ENCODE results near the gene GRB10.

Gene GRB10

GRCh38 chr7:50803359-50804337, 21.0 kb upstream of the GRB10 start:
- FAIRE-seq: no peak

DNA sequence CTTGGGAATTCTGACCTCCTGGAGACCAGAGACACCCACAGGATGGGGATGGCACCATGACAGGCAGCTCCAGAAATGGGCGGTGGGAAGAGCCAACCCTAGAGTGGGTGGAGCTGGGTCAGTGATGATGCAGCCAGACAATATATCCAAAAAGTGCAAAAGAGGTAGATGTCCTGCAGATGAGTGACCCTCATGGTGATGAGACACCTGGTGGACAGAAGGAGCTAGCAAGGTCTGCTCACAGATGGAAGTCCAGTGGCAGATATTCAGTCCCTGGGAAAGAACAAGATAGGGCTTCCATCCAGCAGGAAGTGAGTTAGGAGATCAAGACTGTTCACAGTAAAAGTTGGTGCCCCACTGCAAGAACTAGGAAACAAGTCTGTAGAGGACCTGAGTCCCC, 19.2 kb upstream of the GRB10 start:
- FAIRE-seq: no peak

DNA sequence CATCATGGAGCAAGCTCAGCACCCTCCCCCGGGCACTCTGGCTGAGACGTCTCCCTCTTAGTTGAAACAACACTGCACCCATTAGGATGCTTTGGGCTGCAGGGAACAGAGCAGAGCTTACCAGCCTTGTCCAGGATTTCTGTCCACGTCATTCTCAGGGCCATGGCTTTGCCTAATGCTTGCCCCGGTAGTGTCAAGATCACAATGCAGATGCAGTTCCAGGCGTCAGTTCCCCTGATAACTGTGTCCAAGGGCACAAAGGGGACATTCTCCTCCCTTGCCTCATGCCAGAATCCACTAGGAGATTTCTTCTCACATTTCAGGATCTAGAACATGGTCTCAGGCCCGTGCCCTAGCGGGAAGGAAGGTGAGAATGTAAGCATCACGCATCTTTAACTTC, 17.2 kb upstream of the GRB10 start:
- no peak for FAIRE-seq

GRCh38 chr7:50798126-50798525, 15.4 kb upstream of the GRB10 start:
- FAIRE-seq: no peak

DNA sequence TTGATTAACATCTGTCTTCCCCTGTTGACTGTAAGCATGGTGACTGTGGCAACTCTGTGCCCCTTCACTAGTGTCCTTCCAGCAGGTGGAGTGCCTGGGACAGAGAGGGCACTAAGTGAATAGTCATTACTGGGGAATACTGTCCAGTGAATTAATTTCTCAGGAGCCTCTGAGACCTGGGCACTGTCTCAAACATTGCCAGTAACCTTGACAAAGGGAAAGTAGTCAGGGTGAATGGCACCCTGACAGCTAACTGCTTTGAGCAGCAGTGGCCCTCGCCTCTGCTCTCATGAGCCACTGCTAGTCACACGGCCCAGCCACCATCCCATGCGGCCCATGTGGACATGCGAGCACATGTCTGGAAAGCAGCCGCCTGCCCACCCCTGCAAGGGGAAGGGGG, 13.1 kb upstream of the GRB10 start:
- FAIRE-seq: no peak

- FAIRE-seq: no peak
Observed at GRCh38 chr7:50795253-50795652, 12.6 kb upstream of the GRB10 start.

- no peak for FAIRE-seq
Observed at GRCh38 chr7:50793947-50794570, 11.4 kb upstream of the GRB10 start.

GRCh38 chr7:50793120-50793946, 10.6 kb upstream of the GRB10 start:
- no peak for FAIRE-seq

DNA sequence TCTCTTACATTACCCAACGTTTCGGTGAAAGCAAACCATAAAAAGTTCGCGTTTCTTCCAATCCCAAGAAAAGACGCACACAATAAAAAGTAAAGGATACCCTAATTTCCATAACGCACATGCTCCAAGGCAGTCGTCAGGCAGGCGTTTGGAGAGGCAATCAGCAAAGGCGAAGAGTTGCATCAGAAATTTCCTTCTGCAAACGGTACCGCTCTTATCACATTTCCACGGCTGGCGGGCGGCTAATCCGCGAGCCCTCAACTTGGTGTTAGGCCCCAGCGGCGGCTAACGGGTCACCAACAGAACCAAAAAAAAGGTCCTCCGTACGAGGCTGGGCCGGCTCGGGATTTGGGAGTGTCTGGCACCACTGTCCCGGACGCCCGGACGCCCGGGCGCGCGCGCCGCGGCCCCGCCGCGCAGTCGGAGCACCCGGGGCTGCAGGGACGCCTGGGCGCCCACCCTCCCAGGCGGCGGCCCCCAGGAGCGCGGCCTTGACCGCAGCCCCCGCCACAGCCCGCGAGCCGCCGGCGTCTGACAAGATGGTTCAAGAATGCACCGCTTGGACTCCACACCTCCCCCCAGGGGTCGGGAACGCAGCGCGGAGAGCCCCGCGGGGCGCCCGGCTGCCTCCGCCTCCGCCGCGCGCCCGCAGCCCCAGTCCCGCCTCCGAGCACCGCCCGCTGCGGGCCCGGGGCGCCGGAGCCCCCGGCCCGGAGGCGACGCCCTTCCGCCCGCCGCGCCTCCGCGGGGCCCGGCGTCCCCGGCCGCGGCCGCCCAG, 9.8 kb upstream of the GRB10 start:
- no peak for FAIRE-seq

GRCh38 chr7:50791938-50792341, 9.2 kb upstream of the GRB10 start:
- no peak for FAIRE-seq

DNA sequence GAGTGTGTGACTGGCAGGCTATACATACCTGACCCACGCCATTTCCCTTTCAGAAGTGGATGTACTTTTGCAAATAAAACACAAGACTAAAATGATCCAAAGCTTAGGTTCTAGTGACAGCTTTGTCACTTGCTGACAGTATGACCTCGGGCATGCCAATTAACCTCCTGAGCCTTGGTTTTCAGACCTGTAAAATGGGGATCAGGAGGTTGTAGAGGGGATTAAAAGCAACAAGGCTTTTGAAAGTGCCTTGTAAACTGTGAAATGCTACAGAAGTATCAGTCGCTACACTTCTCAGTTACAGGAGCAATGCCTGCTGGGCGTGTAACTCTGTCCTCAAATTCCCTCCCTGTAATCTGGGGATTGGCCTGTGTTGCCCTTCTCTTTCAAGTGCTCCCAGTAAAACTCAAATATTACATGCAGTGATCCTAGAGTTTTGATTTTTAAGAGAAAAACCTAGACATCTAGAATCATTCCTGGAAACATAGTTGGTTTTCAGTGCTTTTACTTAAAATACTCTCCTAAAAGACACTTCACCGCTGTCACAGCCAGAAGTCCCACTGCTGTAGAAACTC, 8.8 kb upstream of the GRB10 start:
- no peak for FAIRE-seq

GRCh38 chr7:50790381-50790780, 7.7 kb upstream of the GRB10 start:
- no peak for FAIRE-seq

DNA sequence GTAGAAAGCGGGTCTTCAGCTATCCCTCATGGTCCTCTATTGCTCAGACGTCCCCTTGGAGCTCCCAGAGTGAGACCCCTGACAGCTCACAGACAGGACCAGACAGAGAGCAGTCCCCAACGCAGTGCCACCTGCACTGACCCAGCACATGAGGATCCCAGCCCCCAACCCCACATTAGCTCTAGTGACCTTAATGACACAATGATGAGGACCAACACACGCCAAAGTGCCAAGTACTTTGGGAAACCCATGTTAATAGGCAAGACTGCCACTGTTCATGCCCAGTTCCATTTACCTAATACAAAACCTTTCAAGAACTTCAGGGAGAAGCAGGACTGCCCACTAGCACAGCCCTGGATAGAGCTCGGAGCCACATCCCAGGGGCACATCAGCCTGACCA, 5.7 kb upstream of the GRB10 start:
- FAIRE-seq: no peak

DNA sequence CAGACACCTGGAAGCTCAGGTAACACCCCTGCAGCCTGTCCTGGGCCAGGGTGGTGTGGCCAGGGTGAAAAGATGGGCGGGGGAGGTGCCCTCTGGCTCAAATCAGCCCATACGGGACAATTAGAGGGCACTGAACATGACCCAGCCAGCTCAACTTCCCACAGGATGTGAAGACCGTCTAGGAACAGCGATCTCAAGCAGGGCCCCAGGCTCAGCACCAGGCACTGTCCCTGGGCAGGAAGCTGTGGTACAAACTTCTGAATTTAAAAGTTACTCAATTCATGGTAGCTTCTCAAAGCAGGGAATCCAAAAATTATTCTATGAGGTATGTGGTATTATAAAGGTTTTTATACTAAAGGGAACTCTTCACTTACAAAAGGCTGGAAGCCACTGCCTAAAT, 5.1 kb upstream of the GRB10 start:
- no peak for FAIRE-seq

GRCh38 chr7:50785346-50785745, 2.6 kb upstream of the GRB10 start:
- no peak for FAIRE-seq

GRCh38 chr7:50783801-50784507, 1.3 kb upstream of the GRB10 start:
- no peak for FAIRE-seq

DNA sequence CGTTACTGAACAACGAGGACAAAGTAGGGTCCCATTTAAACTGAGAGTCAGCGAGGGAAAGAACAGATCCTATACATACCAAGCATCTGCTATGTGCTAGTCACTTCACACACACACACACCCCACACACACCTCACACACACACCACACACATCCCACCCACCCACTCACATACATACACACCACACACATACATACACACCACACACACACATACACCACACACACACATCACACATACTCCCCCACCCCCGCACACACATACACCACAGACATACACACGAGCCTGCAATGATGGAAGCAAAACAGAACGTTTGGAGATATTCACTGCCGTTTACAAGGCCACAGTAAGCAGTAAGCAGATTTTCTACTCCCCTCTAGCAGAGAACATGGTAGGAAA, 607 bp upstream of the GRB10 start:
- FAIRE-seq: no peak

DNA sequence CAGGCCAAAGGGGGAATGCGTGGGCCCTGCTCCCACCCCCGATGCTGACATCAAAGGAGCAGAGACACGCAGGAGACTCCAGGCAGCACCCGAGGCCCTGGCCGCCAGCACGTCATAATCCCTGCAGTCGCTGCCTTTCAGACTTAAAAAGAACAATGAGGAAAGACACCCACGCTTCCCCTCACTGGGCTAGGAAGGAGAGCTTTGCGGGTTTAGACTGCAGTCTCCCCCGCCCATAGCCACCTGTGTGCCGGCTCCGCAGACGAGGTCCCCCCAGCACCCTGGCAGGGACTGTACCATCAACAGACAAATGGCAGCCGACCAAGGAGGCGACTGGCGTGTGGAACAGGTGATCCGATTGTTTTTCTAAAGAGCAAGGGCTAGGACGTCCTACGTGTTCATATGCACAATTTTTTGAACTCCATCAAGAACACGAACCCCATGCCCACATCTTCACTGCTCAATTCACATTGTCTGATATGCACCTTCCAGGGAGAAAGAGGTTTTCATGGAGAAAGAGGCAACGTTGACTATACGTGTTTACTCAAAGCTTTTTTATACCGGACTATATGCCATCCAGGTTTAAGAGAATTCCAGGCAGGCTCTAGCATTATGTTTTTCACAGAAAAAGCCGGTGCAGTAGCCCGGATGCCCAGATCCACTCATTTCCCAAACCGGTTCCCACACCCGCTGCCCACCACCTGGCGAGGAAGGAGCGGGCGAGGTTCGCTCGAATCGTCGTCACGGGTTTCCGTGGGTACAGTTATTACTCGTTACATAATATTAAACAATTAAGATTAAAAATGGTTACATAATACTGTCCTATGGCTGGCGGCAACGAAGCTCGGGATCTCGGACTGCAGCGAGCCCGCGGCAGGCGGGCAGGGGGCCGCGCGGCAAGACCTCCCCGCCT, 1.1 kb downstream of the GRB10 start:
- FAIRE-seq: no peak

- no peak for FAIRE-seq
Observed at GRCh38 chr7:50780436-50780835, 2.3 kb downstream of the GRB10 start.

- FAIRE-seq: no peak
Observed at GRCh38 chr7:50779427-50779826, 3.3 kb downstream of the GRB10 start.

DNA sequence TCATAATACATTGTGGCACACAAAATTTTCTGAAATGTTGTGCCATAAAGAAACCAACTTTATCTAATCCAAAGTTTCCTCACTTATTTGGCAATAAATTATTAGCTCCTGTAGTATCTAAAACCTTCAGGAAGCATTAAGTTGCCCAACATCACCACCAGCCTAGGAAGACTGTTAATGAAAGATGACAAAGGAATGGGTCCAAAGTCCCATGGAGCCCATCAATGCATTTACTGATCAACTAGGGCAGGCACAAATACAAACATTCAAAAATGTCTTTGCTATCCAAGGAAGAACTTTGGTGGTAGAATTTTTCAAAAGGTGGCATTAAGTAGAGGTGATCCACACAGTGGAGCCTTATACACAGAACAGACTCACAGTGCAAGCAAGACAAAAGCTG, 4.5 kb downstream of the GRB10 start:
- FAIRE-seq: no peak

Measured in A204.1 (cell line).